Measurements from ENCODE around the gene LRRC19.

LRRC19 gene

GRCh38 chr9:27005491-27005890 lies at the start of gene LRRC19:
TSS of gene LRRC19 (minus strand) at chr9:27005672. CDS start at chr9:26999694, 5,978 bp downstream.
- no peak for DNase-seq

GRCh38 chr9:27054841-27055240 lies 49.4 kb upstream of the LRRC19 start:
- no peak for DNase-seq

GRCh38 chr9:27054125-27054524 lies 48.7 kb upstream of the LRRC19 start:
- DNase-seq = no peak

- no peak for DNase-seq
Measured at GRCh38 chr9:27053369-27054022, 48.0 kb upstream of the LRRC19 start.

GRCh38 chr9:27047136-27047535 lies 41.7 kb upstream of the LRRC19 start:
- no peak for DNase-seq

- no peak for DNase-seq
Measured at GRCh38 chr9:27043176-27043575, 37.7 kb upstream of the LRRC19 start.

GRCh38 chr9:27042476-27042875 lies 37.0 kb upstream of the LRRC19 start:
- DNase-seq = no peak

- DNase-seq = no peak
Measured at GRCh38 chr9:27041746-27042145, 36.3 kb upstream of the LRRC19 start.

- no peak for DNase-seq
Measured at GRCh38 chr9:27037499-27037898, 32.0 kb upstream of the LRRC19 start.

GRCh38 chr9:27033815-27034403 lies 28.4 kb upstream of the LRRC19 start:
- peak in 29 of 56 donors; percentile 1 to 82 (median 7) for DNase-seq

- DNase-seq = no peak
Measured at GRCh38 chr9:27029186-27029585, 23.7 kb upstream of the LRRC19 start.

GRCh38 chr9:27022920-27023319 lies 17.4 kb upstream of the LRRC19 start:
- no peak for DNase-seq

- no peak for DNase-seq
Measured at GRCh38 chr9:27019589-27019988, 14.1 kb upstream of the LRRC19 start.

- DNase-seq = no peak
Measured at GRCh38 chr9:27003426-27004077, 1.9 kb downstream of the LRRC19 start.

GRCh38 chr9:26995810-26996209 lies 9.7 kb downstream of the LRRC19 start:
- DNase-seq = no peak

GRCh38 chr9:26983340-26983739 lies 22.1 kb downstream of the LRRC19 start:
- DNase-seq = no peak

GRCh38 chr9:26975728-26976707 lies 29.5 kb downstream of the LRRC19 start:
- DNase-seq = peak in 1 of 56 donors; percentile 23

GRCh38 chr9:26974927-26975326 lies 30.5 kb downstream of the LRRC19 start:
- DNase-seq = no peak

GRCh38 chr9:26973989-26974388 lies 31.5 kb downstream of the LRRC19 start:
- DNase-seq = no peak

GRCh38 chr9:26971721-26972120 lies 33.8 kb downstream of the LRRC19 start:
- no peak for DNase-seq

- DNase-seq = no peak
Measured at GRCh38 chr9:26956860-26957233, 48.6 kb downstream of the LRRC19 start.
